WTC11 (cell line): ENCODE data around the gene RNF135. TPM values are rescaled to one million over a fixed set of nuclear protein-coding genes. Genes with fewer than 3 reads are reported as not detected.

Experiments used
- ATAC-seq: fragments of 200-7000 bp; cut with Tn5 transposase; 2 replicates; pipeline ENCODE4 v1.10.0; 2021; ENCODE audit warnings: mild to moderate bottlenecking, moderate library complexity
- CTCF ChIA-PET: fragments of 300-600 bp; sonication (Branson Sonifier 250); formaldehyde crosslinking; loops from one replicate; lab custom pipeline; 2021; ENCODE audit warnings: antibody characterized with exemption; lab: Charles Lee
- POLR2A ChIA-PET: fragments of 350-600 bp; sonication (Branson Sonifier 250); formaldehyde crosslinking; loops from one replicate; lab custom pipeline; 2021; ENCODE audit warnings: antibody characterized with exemption; lab: Charles Lee
- DNase-seq: peaks from one replicate; pipeline ENCODE4 v3.0.0; 2021; ENCODE audit warnings: low spot score
- H3K27ac Mint-ChIP-seq: 2 replicates; pipeline ENCODE4 v1.8.0; 2021; ENCODE audit warnings: mixed read lengths
- H3K27me3 Mint-ChIP-seq: 2 replicates; pipeline ENCODE4 v1.8.0; 2021; ENCODE audit warnings: low read depth, mild to moderate bottlenecking, moderate library complexity, mixed read lengths
- H3K36me3 Mint-ChIP-seq: 2 replicates; pipeline ENCODE4 v1.8.0; 2021; ENCODE audit warnings: mixed read lengths
- H3K4me1 Mint-ChIP-seq: 2 replicates; pipeline ENCODE4 v1.8.0; 2022; ENCODE audit warnings: mixed read lengths
- H3K4me3 Mint-ChIP-seq: 2 replicates; pipeline ENCODE4 v1.8.0; 2021; ENCODE audit warnings: mild to moderate bottlenecking, moderate library complexity, mixed read lengths
- H3K9me3 Mint-ChIP-seq: 2 replicates; pipeline ENCODE4 v1.8.0; 2021; ENCODE audit warnings: mixed read lengths
- ERG ChIP-seq: fragments of 250-450 bp; sonication (Bioruptor Pico); IDR thresholded peaks from 2 replicates; pipeline ENCODE4 v1.8.0; 2021; ENCODE audit warnings: mild to moderate bottlenecking
- GABPB1 ChIP-seq: sonication (generic); formaldehyde crosslinking; IDR thresholded peaks from 2 replicates; pipeline ENCODE4 v1.8.1; 2023; ENCODE audit warnings: mild to moderate bottlenecking, missing genetic modification reagents
- HMGA2 ChIP-seq: fragments of 250-450 bp; sonication (Bioruptor Pico); IDR thresholded peaks from 2 replicates; pipeline ENCODE4 v1.4.0; 2021; ENCODE audit warnings: mild to moderate bottlenecking, moderate library complexity
- IRF2 ChIP-seq: sonication (generic); formaldehyde crosslinking; IDR thresholded peaks from 2 replicates; pipeline ENCODE4 v1.8.0; 2022; ENCODE audit warnings: low read depth, missing genetic modification reagents, borderline replicate concordance
- MXD4 ChIP-seq: fragments of 250-450 bp; sonication (Bioruptor Pico); IDR thresholded peaks from 2 replicates; pipeline ENCODE4 v1.8.0; 2021; ENCODE audit warnings: mild to moderate bottlenecking, moderate library complexity, borderline replicate concordance
- NFE2L1 ChIP-seq: sonication (generic); formaldehyde crosslinking; IDR thresholded peaks from 2 replicates; pipeline ENCODE4 v1.8.1; 2023; ENCODE audit warnings: missing genetic modification reagents
- OVOL2 ChIP-seq: fragments of 250-450 bp; sonication (Bioruptor Pico); IDR thresholded peaks from 2 replicates; pipeline ENCODE4 v1.9.0; 2021; ENCODE audit warnings: mild to moderate bottlenecking, borderline replicate concordance
- SMAD4 ChIP-seq: sonication (generic); formaldehyde crosslinking; IDR thresholded peaks from 2 replicates; pipeline ENCODE4 v1.8.0; 2022; ENCODE audit warnings: mild to moderate bottlenecking, missing genetic modification reagents
- TEAD1 ChIP-seq: sonication (generic); formaldehyde crosslinking; IDR thresholded peaks from 2 replicates; pipeline ENCODE4 v1.8.0; 2022; ENCODE audit warnings: mild to moderate bottlenecking, missing genetic modification reagents
- TEAD4 ChIP-seq: sonication (generic); formaldehyde crosslinking; IDR thresholded peaks from 2 replicates; pipeline ENCODE4 v1.8.0; 2022; ENCODE audit warnings: mild to moderate bottlenecking, missing genetic modification reagents
- TP53 ChIP-seq: sonication (generic); formaldehyde crosslinking; IDR thresholded peaks from 2 replicates; pipeline ENCODE4 v1.8.1; 2023; ENCODE audit warnings: mild to moderate bottlenecking, missing genetic modification reagents
- ZBTB21 ChIP-seq: sonication (generic); formaldehyde crosslinking; IDR thresholded peaks from 2 replicates; pipeline ENCODE4 v1.8.1; 2023; ENCODE audit warnings: mild to moderate bottlenecking, missing genetic modification reagents, borderline replicate concordance
- ZNF138 ChIP-seq: sonication (generic); formaldehyde crosslinking; conservative IDR thresholded peaks from 2 replicates; pipeline ENCODE4 v1.8.1; 2022; ENCODE audit warnings: mild to moderate bottlenecking, moderate library complexity, missing genetic modification reagents
- ZNF263 ChIP-seq: sonication (generic); formaldehyde crosslinking; IDR thresholded peaks from 2 replicates; pipeline ENCODE4 v1.8.1; 2022; ENCODE audit warnings: low read depth, mild to moderate bottlenecking, moderate library complexity, missing genetic modification reagents
- ZNF281 ChIP-seq: sonication (generic); formaldehyde crosslinking; IDR thresholded peaks from 2 replicates; pipeline ENCODE4 v1.8.0; 2023; ENCODE audit warnings: mild to moderate bottlenecking, missing genetic modification reagents
- ZNF425 ChIP-seq: fragments of 250-450 bp; sonication (Bioruptor Pico); conservative IDR thresholded peaks from 2 replicates; pipeline ENCODE4 v1.9.0; 2021; ENCODE audit warnings: mild to moderate bottlenecking
- total RNA-seq: library from RNA; stranded (reverse); gene quantifications from 3 replicates; pipeline ENCODE4 v1.2.3, GENCODE V29; 2021
- TF ChIP-seq, protein P1 (sequence below): sonication (generic); formaldehyde crosslinking; IDR thresholded peaks from 2 replicates; pipeline ENCODE4 v1.8.1; 2023; ENCODE audit warnings: mild to moderate bottlenecking, missing genetic modification reagents, moderate library complexity
- TF ChIP-seq, protein P2 (sequence below): sonication (generic); formaldehyde crosslinking; IDR thresholded peaks from 2 replicates; pipeline ENCODE4 v1.8.1; 2023; ENCODE audit warnings: mild to moderate bottlenecking, missing genetic modification reagents
- TF ChIP-seq, protein P3 (sequence below): sonication (generic); formaldehyde crosslinking; IDR thresholded peaks from 2 replicates; pipeline ENCODE4 v1.8.1; 2023; ENCODE audit warnings: mild to moderate bottlenecking, missing genetic modification reagents
- TF ChIP-seq, protein P4 (sequence below): sonication (generic); formaldehyde crosslinking; IDR thresholded peaks from 2 replicates; pipeline ENCODE4 v1.8.0; 2022; ENCODE audit warnings: mild to moderate bottlenecking, missing genetic modification reagents

Gene RNF135
- total RNA-seq, 1 experiment from 2014 or later: 10.3 TPM

- TF ChIP-seq, protein P1, sequence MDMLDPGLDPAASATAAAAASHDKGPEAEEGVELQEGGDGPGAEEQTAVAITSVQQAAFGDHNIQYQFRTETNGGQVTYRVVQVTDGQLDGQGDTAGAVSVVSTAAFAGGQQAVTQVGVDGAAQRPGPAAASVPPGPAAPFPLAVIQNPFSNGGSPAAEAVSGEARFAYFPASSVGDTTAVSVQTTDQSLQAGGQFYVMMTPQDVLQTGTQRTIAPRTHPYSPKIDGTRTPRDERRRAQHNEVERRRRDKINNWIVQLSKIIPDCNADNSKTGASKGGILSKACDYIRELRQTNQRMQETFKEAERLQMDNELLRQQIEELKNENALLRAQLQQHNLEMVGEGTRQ (CRISPR knock-in tag): no peak
- no peak for TF ChIP-seq ZNF281
- TF ChIP-seq ERG (CRISPR knock-in tag): no peak
- TF ChIP-seq, protein P2, sequence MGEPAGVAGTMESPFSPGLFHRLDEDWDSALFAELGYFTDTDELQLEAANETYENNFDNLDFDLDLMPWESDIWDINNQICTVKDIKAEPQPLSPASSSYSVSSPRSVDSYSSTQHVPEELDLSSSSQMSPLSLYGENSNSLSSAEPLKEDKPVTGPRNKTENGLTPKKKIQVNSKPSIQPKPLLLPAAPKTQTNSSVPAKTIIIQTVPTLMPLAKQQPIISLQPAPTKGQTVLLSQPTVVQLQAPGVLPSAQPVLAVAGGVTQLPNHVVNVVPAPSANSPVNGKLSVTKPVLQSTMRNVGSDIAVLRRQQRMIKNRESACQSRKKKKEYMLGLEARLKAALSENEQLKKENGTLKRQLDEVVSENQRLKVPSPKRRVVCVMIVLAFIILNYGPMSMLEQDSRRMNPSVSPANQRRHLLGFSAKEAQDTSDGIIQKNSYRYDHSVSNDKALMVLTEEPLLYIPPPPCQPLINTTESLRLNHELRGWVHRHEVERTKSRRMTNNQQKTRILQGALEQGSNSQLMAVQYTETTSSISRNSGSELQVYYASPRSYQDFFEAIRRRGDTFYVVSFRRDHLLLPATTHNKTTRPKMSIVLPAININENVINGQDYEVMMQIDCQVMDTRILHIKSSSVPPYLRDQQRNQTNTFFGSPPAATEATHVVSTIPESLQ (CRISPR knock-in tag): no peak
- no peak for TF ChIP-seq SMAD4 (CRISPR knock-in tag)
- TF ChIP-seq NFE2L1: no peak
- no peak for TF ChIP-seq OVOL2
- no peak for TF ChIP-seq MXD4 (CRISPR knock-in tag)
- TF ChIP-seq ZNF263 (CRISPR knock-in tag): no peak
- TF ChIP-seq ZNF425: no peak
- TF ChIP-seq, protein P3, sequence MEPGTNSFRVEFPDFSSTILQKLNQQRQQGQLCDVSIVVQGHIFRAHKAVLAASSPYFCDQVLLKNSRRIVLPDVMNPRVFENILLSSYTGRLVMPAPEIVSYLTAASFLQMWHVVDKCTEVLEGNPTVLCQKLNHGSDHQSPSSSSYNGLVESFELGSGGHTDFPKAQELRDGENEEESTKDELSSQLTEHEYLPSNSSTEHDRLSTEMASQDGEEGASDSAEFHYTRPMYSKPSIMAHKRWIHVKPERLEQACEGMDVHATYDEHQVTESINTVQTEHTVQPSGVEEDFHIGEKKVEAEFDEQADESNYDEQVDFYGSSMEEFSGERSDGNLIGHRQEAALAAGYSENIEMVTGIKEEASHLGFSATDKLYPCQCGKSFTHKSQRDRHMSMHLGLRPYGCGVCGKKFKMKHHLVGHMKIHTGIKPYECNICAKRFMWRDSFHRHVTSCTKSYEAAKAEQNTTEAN (CRISPR knock-in tag): no peak
- TF ChIP-seq ZNF138 (CRISPR knock-in tag): no peak
Observed at GRCh38 chr17:30997270-30997669, 26.4 kb downstream of the RNF135 start (continued).

DNA sequence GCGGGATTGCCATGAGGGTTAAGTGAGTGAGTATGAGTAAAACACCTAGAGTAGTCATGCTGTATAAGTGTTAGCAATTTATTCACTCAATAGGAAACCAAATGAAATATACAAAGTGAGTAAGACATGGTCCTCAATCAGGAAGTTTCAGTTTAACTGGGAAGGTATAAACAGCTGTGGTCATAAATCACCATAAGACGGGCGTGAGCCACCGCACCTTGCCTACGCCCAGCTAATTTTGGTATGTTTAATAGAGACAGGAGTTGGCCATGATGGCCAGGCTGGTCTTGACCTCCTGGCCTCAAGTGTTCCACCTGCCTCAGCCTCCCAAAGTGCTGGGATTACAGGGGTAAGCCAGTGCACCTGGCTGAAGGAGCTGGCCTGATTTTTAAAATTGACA lies 27.0 kb downstream of the RNF135 start:
- Mint-ChIP-seq H3K4me1 (no peaks in the 10 kb centered on the region), H3K4me3 (no peak overlapping the region), H3K27me3 (no peaks in the 10 kb centered on the region), H3K27ac (no peak overlapping the region), H3K36me3 (peaks cover 22% of the 10 kb centered on the region), H3K9me3 (no peaks in the 10 kb centered on the region)
- DNase-seq: no peak
- CTCF ChIA-PET: no interaction called here
- no peak for ATAC-seq
- no peak for TF ChIP-seq HMGA2
- no peak for TF ChIP-seq GABPB1 (CRISPR knock-in tag)
- TF ChIP-seq TEAD4 (CRISPR knock-in tag): no peak
- TF ChIP-seq, protein P4, sequence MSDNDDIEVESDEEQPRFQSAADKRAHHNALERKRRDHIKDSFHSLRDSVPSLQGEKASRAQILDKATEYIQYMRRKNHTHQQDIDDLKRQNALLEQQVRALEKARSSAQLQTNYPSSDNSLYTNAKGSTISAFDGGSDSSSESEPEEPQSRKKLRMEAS: no peak
- TF ChIP-seq TEAD1 (CRISPR knock-in tag): no peak
- no peak for TF ChIP-seq ZBTB21 (CRISPR knock-in tag)
- no peak for TF ChIP-seq TP53 (CRISPR knock-in tag)
- no peak for TF ChIP-seq IRF2 (CRISPR knock-in tag)
- TF ChIP-seq, all 79 proteins: peak for 0
- POLR2A ChIA-PET: no interaction called here
